ENCODE data around the gene TMEM167B.

TMEM167B gene

GRCh38 chr1:109080441-109081082 lies 10.0 kb upstream of the TMEM167B start:
- no peak for DNase-seq

- DNase-seq, result peak in 1 of 51 donors; percentile 62
Measured at GRCh38 chr1:109083501-109083900, 7.1 kb upstream of the TMEM167B start.

GRCh38 chr1:109083923-109084322 lies 6.6 kb upstream of the TMEM167B start:
- peak in 35 of 51 donors; percentile 1 to 90 (median 50) for DNase-seq

- no peak for DNase-seq
Measured at GRCh38 chr1:109084563-109085517, 5.7 kb upstream of the TMEM167B start.

GRCh38 chr1:109089242-109090015 lies 1.1 kb upstream of the TMEM167B start:
- peak in 45 of 51 donors; percentile 8 to 88 (median 72) for DNase-seq

- DNase-seq, result no peak
Measured at GRCh38 chr1:109091078-109091838, 694 bp downstream of the TMEM167B start.

GRCh38 chr1:109091839-109092193 lies 1.3 kb downstream of the TMEM167B start:
- DNase-seq, result no peak

- DNase-seq, result no peak
Measured at GRCh38 chr1:109094377-109094803, 3.8 kb downstream of the TMEM167B start.

GRCh38 chr1:109094871-109095270 lies 4.3 kb downstream of the TMEM167B start:
- DNase-seq, result no peak

- DNase-seq, result no peak
Measured at GRCh38 chr1:109095631-109096030, 5.1 kb downstream of the TMEM167B start.

- no peak for DNase-seq
Measured at GRCh38 chr1:109096120-109096519, 5.6 kb downstream of the TMEM167B start.

GRCh38 chr1:109099938-109100773 lies 9.6 kb downstream of the TMEM167B start:
- DNase-seq, result peak; percentile 70 to 98 (median 91)

GRCh38 chr1:109104364-109105151 lies 14.0 kb downstream of the TMEM167B start:
- no peak for DNase-seq

GRCh38 chr1:109105881-109106280 lies 15.3 kb downstream of the TMEM167B start:
- no peak for DNase-seq

- no peak for DNase-seq
Measured at GRCh38 chr1:109107785-109108184, 17.2 kb downstream of the TMEM167B start.

- no peak for DNase-seq
Measured at GRCh38 chr1:109109906-109110305, 19.3 kb downstream of the TMEM167B start.

GRCh38 chr1:109111386-109112055 lies 21.0 kb downstream of the TMEM167B start:
- no peak for DNase-seq

- DNase-seq, result peak in 5 of 51 donors; percentile 4 to 70 (median 39)
Measured at GRCh38 chr1:109112056-109112651, 21.6 kb downstream of the TMEM167B start.

Measured in hypothalamus (tissue), 51 donors.